HG03432 (cell line): Measurements from ENCODE around the gene MPZ.
"Not testable (repeated sequence)": the region's sequence is repeated elsewhere in the genome, so short reads cannot be mapped to it uniquely, and the experiment has no call there.

Source experiments
- ATAC-seq: cut with Tn5 transposase; IDR thresholded peaks from one replicate; pipeline ENCODE4 v1.9.1; 2021; ENCODE audit warnings: mild to moderate bottlenecking, moderate library complexity; ENCODE audit not compliant: unreplicated experiment

The MPZ gene

DNA sequence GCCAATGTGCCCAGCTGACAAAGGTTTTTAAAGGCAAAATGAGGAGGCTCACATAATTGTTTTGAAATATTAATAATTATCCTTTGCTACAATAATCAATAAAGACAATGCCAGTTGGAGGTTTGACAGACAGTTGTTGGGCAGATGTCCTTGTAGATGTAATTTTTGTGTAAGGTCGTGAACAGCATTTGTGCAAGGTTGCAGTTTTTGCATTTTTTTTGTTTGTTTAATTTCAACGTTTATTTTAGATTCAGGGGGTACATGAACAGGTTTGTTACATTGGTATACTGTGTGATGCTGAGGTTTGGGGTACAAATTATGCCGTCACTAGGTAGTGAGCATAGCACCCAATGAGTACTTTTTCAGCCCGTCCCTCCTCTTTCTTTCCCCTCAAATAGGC, 9.3 kb downstream of the MPZ start:
- no peak for ATAC-seq

DNA sequence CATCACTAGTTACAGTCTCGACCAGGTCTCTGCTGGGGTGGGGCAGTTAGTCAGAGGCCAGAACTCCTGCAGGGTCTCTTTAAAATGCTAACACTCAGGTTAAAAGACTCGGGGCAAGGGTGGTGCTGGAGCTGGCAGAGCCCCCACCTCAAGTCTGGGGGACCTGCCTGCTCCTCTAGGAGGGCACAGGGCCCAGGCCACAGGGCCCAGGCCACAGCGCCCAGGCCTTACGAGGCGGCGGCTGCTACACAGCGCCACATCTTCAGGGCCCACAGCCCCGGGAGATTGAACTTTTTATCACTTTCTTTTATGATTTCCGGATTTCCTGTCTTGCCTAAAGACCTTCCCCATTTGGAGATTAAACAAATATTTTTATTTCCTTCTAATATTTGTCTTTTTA, 10.4 kb downstream of the MPZ start:
- no peak for ATAC-seq

DNA sequence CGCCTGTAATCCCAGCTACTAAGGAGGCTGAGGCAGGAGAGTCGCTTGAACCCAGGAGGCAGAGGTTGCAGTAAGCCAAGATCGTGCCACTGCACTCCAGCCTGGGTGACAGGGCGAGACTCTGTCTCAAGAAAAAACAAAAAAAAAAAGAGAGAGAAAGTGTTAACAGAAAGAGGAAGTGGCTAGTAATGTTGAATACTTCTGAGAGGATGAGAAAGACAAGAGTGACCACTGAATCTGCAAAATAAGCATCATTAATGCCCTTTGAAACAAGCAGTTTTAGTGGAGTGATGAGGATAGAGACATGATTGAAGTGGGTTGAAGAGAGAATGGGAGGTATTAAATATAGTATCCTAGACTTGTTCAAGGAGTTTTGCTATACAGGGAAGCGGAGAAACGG, 11.7 kb downstream of the MPZ start:
- ATAC-seq = no peak

DNA sequence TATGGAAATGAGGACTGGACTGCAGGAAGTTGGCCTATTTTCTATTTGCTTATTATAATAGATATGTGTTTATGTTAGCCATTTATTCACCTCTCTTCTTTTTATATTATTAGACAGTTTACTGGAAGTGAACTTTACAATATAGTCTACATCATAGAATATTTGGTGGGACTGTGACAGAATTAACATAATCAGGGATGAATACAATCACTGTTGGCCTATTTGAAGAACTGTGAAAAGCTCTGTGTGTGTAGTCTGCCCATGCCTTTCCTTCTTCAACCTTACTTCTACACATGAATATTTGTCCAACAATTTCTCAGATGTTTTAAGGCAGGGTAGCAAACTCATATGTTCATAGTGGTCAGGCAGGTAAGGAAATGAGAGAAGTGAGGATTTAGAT, 12.4 kb downstream of the MPZ start:
- ATAC-seq = no peak

DNA sequence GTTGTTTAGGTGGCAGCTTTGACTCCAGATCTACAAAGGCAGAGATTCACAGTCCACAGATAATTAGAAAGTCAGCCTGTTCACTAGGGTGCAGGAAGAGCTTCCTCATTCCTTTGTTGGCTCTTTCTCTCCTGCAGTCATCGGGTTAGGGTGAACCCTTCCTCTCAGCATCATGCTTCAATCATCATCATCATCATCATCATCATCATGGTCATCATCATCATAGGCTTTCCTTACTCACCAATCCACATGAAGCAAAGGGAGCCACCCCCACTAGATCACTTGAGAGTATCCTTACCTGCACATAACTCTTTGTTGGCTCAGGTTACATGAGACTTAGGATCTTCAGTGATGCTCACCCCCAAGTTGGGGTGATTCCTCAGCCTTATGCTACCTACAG, 19.0 kb downstream of the MPZ start:
- ATAC-seq = no peak

DNA sequence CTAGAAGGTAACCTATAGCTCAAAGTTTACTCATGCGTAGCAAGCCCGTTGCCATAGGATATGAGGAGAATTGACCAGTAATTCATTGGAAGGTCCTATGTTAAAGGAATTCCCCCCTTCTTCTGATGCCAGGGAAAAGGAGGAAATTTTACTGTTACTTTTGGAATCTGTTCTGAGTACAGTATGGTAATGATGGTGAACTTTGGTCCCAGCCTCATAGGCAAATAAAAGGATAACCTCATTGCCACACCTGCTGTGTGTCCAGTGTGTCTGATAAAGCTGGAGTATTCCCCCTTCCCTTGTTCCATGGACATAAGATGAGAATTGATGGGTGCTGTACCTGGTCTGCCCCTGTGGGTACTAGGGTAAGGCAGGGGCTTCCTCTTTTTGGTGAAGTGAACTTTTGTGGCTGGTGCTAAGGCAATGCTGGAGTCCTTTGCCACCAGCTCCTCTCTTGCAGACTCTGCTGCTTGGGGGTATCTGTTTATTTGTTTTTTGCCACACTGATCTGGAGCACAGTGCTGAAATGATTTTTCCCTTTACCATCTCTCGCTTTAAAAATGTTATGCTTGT, 22.2 kb downstream of the MPZ start:
- no peak for ATAC-seq

DNA sequence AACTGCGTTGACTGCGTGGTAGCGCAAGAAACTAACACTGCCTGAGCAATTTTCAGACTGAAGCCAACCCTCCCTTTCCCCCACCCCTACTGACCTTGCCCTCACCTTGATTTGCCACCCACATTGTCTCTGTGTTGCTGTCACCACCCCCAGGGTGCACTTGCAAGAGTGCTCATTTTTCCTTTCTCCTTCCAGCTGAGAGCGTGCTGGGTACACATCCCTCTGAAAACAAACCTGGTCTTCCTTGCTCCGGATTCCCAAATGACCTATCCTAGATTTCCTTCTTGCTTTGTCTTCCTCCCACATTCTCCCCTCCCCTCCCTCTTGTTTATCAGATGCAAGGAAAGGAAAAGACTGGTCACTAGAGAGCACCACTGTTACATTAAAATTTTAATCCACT, 24.2 kb downstream of the MPZ start:
- no peak for ATAC-seq

DNA sequence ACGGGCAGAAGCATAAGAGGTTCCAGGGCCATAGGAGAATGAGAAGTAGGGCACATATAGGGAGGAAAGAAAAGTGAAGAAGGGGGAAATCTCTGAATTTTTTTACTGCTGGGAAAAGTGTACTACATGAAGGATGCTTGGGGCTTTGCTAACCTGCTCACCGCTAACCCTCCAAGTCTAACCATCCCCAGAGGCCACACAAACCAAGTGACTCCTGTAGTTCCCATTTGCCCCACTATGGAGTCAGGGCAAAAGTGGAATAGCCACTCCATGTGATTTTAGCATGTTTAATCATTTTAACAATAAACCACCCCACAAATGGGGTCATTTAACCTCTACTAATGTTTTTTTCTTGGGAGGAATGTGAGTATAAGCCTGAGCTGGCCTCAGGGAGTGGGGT, 24.7 kb downstream of the MPZ start:
- ATAC-seq = no peak

DNA sequence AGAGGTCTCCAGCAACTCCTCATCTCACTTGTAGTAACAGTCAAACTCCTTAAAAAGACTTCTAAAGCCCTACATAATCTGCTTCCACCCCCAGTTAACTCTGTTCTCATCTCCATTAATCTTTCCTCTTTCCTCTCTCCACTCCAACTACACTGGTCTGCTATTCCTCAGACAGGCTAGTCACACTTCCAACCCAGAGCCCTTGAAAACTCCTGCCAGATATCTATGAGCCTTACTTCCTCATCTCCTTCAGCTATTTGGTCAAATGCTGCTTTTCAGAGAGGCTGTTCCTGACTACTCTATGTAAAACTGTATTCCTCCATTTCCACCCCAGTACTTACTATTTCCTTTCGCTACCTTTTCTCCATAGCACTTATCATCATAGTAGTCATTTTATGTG, 26.8 kb downstream of the MPZ start:
- ATAC-seq = no peak

DNA sequence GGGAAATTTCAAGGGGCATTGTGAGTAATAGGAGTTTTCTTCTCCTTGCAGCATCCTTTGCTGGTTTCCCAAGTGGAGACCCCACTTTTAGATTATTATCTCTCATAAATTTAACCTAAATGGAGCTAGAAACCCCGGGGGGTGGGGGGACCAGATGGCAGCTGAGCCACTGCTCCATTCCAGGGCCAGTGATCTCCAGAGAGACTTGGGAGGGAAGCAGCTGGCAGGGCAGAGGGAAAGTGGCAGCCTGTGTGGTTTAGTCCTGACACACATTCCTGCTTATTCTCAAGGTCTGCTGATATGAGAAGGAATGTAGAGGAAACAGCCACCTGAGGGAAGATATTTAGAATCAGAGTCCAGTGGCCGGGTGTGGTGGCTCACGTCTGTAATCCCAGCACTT, 34.9 kb downstream of the MPZ start:
- ATAC-seq = no peak

DNA sequence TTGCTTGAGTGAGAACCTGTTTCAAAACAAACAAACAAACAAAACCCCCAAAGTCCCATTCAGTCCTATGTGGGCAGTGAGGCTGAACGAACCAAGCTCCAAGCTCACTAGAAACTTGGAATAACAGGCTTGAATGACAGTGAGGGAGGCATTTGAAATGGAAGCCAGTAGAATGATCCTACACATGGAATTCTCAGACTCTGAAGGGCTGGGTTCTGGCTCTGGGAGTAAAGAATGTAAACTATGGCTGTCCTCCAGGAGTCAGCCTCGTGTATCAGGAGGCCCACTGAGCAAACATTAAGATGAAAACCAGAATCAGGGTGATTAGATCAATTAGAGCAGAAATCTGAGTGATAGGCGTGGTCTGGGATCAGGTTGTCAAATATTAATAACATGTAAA, 36.4 kb downstream of the MPZ start:
- ATAC-seq = no peak

DNA sequence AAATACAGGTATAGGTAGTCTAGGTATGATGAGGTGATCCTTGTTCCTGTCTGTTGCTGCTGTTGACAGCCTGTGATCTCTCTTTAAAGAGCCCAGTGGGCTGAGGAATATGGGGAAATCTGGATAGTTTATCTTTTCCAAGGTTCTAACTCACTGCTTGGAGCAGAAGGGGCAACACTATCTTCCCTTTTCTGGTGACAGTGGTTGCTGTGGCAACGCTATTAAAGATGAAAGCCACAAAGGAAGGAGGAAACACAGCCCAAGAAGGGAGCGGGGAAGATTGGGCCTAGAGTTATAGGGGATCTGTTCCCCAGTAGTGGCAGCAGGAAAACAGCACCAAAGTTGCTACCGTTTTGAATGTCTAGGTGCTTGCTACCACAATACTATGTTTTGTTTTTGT, 42.4 kb downstream of the MPZ start:
- no peak for ATAC-seq

DNA sequence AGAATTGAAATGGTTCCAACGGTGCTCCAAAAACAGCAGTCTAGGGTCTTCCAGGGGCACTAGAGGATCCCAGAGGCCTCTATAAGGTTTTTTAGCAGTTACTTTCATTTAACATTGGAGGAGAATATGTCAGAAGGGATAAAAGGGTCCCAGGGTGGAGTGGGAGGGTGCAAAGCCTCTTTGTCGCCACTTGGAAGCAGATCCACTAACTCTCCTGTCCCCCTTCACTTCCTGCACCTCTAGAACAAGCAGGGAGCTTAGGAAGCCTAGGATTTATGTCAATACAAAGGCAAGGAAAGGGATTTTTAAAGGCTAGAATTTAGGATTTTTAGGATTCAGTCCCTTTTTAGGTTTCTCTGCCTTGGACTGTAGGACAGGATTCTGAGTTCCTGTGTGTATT, 42.9 kb downstream of the MPZ start:
- ATAC-seq = no peak

DNA sequence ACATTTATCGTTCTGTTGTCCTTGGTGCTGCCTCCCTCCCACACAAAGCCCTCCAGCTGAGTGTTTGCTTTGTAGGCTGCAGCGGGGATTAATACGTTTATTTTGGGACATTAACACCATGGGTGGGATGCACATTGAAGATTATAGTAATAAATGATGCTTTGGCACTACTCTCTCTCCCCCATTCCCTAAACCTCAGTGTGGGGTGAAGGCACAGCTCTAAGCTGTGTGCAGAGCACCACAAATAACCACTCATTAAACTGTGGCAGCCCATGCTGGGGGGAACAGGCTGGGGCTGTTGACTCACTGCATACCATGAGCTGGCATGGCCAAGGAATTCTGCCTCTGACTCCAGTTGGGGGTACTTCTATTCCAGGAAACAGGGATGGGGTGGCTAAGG, 43.6 kb downstream of the MPZ start:
- ATAC-seq = no peak

DNA sequence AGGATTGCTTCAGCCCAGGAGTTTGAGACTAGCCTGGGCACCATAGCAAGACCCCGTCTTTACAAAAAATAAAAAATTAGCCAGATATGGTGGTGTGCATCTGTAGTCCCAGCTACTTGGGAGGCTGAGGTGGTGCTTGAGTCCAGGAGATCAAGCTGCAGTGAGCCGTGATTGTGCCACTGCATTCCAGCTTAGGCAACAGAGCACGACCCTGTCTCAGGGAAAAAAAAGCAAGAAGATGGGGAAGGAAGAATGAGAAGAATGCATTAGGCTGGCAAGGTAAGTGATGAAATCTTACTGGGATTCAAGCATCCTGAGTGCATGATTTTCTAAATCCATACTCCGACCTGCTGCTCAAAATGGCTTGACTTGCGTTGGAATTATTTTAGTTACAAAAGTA, 44.5 kb downstream of the MPZ start:
- no peak for ATAC-seq

DNA sequence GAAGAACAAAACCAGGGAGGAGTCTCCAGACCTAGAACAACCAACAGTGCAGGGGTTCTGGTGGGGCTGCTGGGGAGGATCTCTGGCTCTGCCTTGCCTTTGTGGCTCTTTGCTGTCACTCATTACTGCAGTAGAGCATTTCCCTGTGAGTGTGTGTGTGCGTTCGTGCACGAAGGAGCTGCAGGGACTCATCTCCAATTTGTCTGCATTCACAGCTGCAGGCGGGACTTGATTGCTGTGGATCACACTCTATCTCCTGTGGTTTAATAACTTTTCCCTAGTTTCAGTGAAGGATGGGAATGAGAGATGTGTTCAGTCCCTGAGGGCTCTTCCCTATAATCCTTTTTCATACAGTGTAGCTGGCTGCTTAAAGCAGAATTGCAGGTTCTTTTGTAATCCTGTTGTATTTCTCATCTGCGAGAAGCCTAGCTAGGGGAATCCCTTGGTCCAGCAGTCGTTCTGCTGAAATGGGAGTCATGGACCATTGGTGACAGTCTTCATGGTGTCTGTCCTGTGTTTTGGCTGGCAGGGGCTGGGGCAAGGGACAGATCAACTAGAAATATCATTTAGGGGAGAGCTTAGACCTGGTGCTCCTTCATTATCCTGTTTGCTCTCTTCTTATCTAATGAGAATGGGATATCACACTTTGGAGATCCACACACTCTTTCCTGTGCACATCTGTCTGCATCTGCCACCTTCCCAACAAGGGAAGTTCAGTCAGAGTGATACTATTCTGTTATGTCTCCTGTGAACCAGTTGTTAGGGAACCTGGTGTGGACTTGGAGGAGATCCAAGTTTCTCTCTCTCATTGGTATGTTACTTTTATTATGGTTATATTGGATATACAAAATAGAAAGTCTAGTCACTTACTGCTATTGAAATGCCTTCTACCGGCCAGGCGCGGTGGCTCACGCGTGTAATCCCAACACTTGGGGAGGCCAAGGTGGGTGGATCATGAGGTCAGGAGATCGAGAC, 48.2 kb downstream of the MPZ start:
- ATAC-seq = peak; percentile 62

DNA sequence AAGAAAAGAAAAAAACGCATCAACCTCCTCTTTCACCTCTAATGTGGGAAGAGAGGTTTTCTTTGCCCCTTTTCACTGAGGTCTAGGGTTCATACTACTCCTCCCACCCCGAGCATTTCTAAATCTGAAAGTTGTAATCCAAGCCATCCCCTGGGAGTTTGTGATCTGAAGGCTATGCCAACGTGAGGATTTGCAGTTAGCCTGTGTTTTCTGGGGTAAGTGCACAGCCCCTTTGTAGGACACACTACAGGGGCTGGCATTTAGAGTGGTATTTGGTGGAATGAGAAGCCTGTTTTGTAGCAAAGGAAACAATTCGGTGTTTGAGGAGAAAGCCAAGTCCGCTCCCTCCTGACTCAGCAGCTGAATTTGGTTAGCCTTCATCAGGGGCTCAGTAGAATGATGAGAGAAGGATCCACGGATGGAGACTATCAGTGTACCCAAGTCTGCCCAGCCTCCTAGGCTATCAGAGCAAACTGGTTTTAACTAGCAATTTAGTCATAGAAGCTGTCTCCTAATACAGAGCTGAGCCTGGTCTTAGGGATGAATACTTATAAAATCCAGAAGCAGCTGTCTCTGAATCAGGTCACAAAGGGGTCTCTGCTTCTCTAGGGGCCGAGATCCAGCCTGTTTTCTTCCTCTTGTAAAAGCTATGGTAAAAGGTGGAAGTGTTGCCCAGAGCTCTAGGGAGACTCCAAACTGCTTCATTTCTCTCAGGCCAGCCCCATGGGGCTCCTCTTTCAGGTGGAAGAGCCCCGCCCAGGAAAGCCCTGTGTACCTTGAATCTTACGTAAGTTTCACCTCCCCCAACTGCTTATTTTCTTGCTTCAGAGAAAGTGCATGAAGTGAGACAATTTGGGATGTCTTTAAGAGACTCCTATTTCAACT, 49.1 kb downstream of the MPZ start:
- ATAC-seq = peak; percentile 30

DNA sequence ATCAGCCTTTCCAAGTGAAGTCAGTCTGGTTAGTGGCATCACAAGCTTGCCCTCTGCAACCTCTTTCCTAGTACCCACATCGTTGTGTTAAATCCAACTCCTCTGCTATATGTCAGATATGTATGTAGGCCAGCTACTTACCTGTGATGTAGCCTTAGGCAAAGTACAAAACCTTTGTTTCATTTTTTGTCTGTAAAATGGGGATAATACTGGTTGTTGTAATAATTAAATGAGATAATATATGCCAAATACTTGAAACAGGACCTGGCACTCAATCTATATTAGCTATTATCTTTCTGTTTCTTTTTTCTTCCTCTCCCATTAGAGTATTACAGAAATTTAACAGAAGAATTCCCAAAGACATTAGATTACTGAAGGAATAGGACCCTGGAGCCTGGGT, 50.0 kb downstream of the MPZ start:
- no peak for ATAC-seq

DNA sequence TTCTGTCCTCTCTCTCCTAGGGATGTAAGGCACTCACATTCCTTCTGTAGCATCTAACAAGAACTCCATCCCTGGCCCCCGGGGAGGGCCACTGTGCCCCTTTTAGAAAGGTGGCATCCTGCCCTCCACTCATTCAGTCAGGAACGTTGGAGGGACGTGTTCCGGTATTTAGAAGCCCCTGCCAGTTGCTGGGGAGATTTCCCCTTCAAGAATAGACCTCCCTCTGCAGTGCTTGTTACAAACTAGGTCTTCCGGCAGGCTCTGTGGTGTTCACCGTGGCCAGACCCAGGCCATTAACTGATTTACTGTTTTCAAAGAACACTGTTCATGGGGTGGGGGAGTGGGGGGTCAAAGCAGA, 50.4 kb downstream of the MPZ start:
- ATAC-seq = no peak

DNA sequence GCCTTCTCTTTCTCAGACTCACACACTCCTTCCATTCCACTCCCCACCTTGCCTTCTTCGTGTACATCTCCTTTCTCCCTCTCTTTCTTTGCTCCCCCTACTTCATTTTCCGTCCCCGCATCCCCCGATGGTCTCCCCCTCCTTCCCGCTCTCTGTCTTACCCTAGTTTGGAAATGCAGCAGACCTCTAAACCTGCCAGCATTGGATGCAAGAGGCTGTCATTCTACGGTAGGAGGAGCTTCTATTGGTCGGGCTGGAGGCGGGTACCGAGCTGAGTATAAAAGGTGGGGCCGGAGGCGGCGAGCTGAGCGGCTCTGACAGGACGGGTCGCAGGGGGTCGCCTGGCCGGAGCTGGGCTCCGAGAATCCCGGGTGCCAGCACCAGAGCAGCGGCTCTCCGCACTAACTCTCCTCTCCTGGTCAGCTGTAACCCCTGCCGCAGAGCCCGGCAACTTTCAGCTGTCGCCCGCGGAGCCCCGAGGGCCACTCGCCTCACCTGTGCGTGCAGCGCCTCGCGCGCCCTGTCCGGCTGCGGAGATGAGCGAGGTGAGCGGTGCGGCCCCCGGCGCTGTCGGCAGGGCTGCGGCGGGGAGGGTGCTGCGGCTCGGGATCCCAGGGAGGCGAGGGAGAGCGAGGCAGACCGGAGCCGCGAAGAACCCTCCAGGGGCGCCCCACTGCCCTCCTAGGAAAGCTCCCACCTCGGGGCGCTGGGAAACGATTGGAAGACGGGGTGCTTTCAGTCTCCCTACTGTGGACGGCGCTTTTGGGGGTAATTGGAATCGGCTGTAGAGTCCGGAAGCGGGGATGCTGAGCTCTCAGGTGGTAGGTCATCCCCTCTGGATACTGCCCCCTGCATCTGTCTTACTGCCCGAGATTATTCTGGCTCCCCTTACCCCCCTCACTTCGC, 51.1 kb downstream of the MPZ start, which contains the start of gene PCP4L1:
PCP4L1 (plus strand) TSS at position 307 of the 906 bp plus-strand sequence; CDS start at position 537, 230 bp downstream.
- ATAC-seq = no peak

DNA sequence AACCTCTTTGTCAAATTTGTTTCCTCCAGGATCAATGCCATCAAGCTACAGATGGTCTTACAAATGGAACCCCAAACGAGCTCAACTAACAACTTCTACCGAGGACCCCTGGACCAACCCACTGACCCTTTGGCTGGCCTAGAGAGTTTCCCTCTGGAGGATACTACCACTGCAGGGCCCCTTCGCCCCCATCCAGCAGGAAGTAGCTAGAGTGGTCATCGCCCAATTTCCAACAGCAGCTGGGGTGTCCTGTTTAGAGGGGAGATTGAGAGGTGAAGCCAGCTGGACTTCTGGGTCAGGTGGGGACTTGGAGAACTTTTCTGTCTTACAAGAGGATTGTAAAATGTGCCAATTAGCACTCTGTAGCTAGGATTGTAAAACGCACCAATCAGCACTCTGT, 52.7 kb downstream of the MPZ start:
- ATAC-seq = not testable (repeated sequence)
